Testis (tissue), 3 donors: ENCODE results near the gene MTF1. TPM values are rescaled to one million over a fixed set of nuclear protein-coding genes. Genes with fewer than 3 reads are reported as not detected.

Source experiments
- DNase-seq: peaks from one replicate; pipeline ENCODE4 v3.0.0-alpha.2; 2019
- H3K27ac ChIP-seq, 2 donors: fragments of 200-600 bp; sonication (generic); one replicate each; pipeline ENCODE4 v1.5.1; 2019
- H3K27me3 ChIP-seq: fragments of 200-600 bp; sonication (generic); one replicate; pipeline ENCODE4 v1.5.1; 2019
- H3K36me3 ChIP-seq: fragments of 200-600 bp; sonication (generic); one replicate; pipeline ENCODE4 v1.5.1; 2017; ENCODE audit warnings: low read depth; ENCODE audit errors: missing control alignments
- H3K4me1 ChIP-seq: fragments of 200-600 bp; sonication (generic); one replicate; pipeline ENCODE4 v1.5.1; 2019
- H3K4me3 ChIP-seq, 2 donors: fragments of 200-600 bp; sonication (generic); one replicate each; pipeline ENCODE4 v1.5.1; 2017 to 2019
- H3K9me3 ChIP-seq: fragments of 200-600 bp; sonication (generic); one replicate; pipeline ENCODE4 v1.5.1; 2017
- CTCF ChIP-seq, 3 experiments: fragments of 450-650 bp in 2 of 3; fragments of 200-600 bp in 1 of 3; sonication (generic) in 1 of 3; IDR thresholded peaks; one replicate each; pipeline ENCODE4 v1.5.1; 2016 to 2019; ENCODE audit warnings: antibody characterized with exemption in 3 of 3, mild to moderate bottlenecking in 2 of 3, moderate library complexity in 1 of 3
- POLR2A ChIP-seq: fragments of 450-650 bp; IDR thresholded peaks from one replicate; pipeline ENCODE4 v1.6.1; 2017; ENCODE audit warnings: antibody characterized with exemption, mild to moderate bottlenecking, moderate library complexity
- WGBS, 2 donors: methylation state at CpG; one replicate each; pipeline ENCODE4 v1.1.5; 2018; 5-methylcytosine and 5-hydroxymethylcytosine counted together
- intact Hi-C: fragments of 100-400 bp; cut with DNase I; formaldehyde crosslinking; loops from one replicate; pipeline ENCODE4 v1.15.1; 2023; ENCODE audit warnings: low total_unique reads
- polyA plus RNA-seq: library from polyadenylated mRNA; stranded (reverse); fragments of 350-450 nt; fragmentation: Illumina TruSeq; extraction: RNeasy Lipid Tissue Mini Kit (QIAGEN cat#74804); gene quantifications from one replicate; pipeline ENCODE4 v1.2.3, GENCODE V29; 2014; ENCODE audit warnings: low read depth, low replicate concordance; ENCODE audit not compliant: insufficient read depth
- total RNA-seq, 2 donors: library from RNA; depleted of rRNA; stranded (reverse); fragments of >200 nt; gene quantifications; one replicate each; pipeline ENCODE4 v1.2.3, GENCODE V29; 2016

MTF1 gene
- total and polyA plus RNA-seq, 3 donors from 2014 or later, result 12.8 to 35.9 (median 16.8) TPM

- no peak for DNase-seq
- intact Hi-C loops, result no loop called here
- TF ChIP-seq CTCF (IDR thresholded peaks at IDR 0.05), result no peak
- TF ChIP-seq POLR2A, result no peak
- Histone ChIP-seq H3K27me3 (no peaks in the 10 kb centered on the region), H3K9me3 (no peaks in the 10 kb centered on the region), H3K4me1 (peaks cover 11% of the 10 kb centered on the region), H3K36me3 (no peaks in the 10 kb centered on the region), H3K27ac (no peak overlapping the region), H3K4me3 (no peak overlapping the region)
- 89 to 93% methylated on average over 3 of the region's 3 CpGs for WGBS, 2 donors
Observed at GRCh38 chr1:37797750-37798345, 61.5 kb downstream of the MTF1 start.

- Histone ChIP-seq H3K27ac (no peak overlapping the region), H3K4me3 (peak overlapping the region in 1 of 2 donors; percentile 53), H3K36me3 (no peaks in the 10 kb centered on the region), H3K27me3 (no peaks in the 10 kb centered on the region), H3K9me3 (no peaks in the 10 kb centered on the region), H3K4me1 (peaks cover 11% of the 10 kb centered on the region)
- WGBS, 2 donors, result 21 to 23% methylated on average over 21 to 22 of the region's 22 CpGs
- peak; percentile 78 for DNase-seq
- TF ChIP-seq CTCF (IDR thresholded peaks at IDR 0.05) (no peak), POLR2A (no peak)
- intact Hi-C loops, result no loop called here
Observed at GRCh38 chr1:37795340-37796125, 63.9 kb downstream of the MTF1 start.

GRCh38 chr1:37794372-37795339 lies 64.7 kb downstream of the MTF1 start:
- intact Hi-C loops, result no loop called here
- Histone ChIP-seq H3K36me3 (no peaks in the 10 kb centered on the region), H3K4me1 (peaks cover 11% of the 10 kb centered on the region), H3K27me3 (no peaks in the 10 kb centered on the region), H3K27ac (no peak overlapping the region), H3K9me3 (no peaks in the 10 kb centered on the region), H3K4me3 (peak overlapping the region in 1 of 2 donors; percentile 53)
- WGBS, 2 donors, result 12 to 16% methylated on average over 11 to 43 of the region's 59 CpGs
- no peak for DNase-seq
- no peak for TF ChIP-seq POLR2A
- no peak for TF ChIP-seq CTCF (IDR thresholded peaks at IDR 0.05)

- 0% methylated on average over 7 to 51 of the region's 82 CpGs for WGBS, 2 donors
- TF ChIP-seq CTCF (IDR thresholded peaks at IDR 0.05), result no peak
- no peak for TF ChIP-seq POLR2A
- Histone ChIP-seq H3K4me3 (peak within 1 kb of the TSS; percentile 55 to 65), H3K4me1 (peaks cover 11% of the 10 kb centered on the region), H3K36me3 (no peaks in the 10 kb centered on the region), H3K9me3 (no peaks in the 10 kb centered on the region), H3K27ac (no peak within 1 kb of the TSS), H3K27me3 (no peaks in the 10 kb centered on the region)
- DNase-seq, result peak; percentile 63
- intact Hi-C loops, result no loop called here
Observed at GRCh38 chr1:37793773-37794371, 65.5 kb downstream of the MTF1 start, which contains the start of gene MANEAL. Gene MANEAL, plus strand, starts transcription at chr1:37793847. Its CDS starts 336 bp downstream, at chr1:37794183.
